Ramos (cell line): ENCODE data around the gene FOXRED1.

ENCODE experiments used
- in situ Hi-C: fragments of 300-500 bp; cut with MboI; formaldehyde crosslinking; loops from one replicate; pipeline ENCODE4 v1.14.3; 2022; ENCODE audit warnings: low sequenced_read_pairs; ENCODE audit not compliant: unreplicated experiment

Gene FOXRED1

GRCh38 chr11:126310200-126310991, 41.4 kb downstream of the FOXRED1 start:
- in situ Hi-C loops, result no loop called here

DNA sequence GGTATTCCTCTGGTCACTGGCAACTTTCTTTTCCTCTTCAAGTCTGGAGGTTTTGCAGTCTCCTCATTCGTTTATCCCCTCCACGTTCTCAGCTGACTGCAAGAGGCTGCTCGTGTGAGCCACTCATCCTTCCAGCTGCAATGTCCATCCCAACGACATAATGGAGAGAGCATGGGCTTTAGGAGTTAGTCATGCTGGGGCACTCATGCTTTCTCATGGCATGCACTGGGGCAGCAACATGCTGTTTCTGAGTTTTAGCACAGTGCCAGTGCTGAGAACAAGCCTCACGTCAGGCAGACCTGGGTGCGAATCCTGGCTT, 42.0 kb downstream of the FOXRED1 start:
- in situ Hi-C loops, result no loop called here

DNA sequence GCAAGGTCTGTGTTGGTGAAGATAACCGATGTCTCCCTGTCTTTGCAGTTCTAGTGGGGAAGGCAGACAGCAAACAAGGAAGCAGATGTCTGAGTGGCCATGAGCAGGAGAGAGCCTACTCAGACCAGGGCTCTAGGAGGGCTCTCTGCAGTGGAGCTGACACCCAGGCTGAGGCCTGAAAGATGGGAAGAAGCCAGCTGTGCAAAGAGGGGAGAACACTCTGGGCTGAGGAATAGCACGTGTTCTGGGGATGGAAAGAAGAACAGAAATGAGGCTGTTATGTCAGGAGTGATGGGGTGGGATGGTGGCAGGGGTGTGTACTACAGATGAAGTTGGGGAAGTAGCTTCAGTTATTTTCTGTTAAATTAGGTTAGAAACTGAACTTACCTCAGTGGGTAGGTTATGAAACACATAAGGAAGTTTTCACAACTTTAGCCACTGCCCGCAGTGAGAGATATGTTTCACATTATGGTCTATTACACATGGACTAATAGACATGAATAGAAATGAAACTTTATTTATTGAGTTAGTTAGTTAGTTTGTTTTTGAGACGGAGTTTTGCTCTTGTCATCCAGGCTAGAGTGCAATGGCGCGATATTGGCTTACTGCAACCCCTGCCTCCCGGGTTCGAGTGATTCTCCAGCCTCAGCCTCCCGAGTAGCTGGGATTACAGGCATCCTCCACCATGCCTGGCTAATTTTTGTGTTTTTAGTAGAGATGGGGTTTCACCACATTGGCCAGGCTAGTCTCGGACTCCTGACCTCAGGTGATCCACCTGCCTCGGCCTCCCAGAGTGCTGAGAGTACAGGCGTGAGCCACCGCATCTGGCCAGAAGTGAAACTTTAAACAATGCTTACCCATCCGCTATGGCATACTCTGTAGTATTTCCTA, 42.7 kb downstream of the FOXRED1 start:
- in situ Hi-C loops, result no loop called here

GRCh38 chr11:126312961-126313360, 44.0 kb downstream of the FOXRED1 start:
- in situ Hi-C loops, result no loop called here

GRCh38 chr11:126313826-126314225, 44.9 kb downstream of the FOXRED1 start:
- in situ Hi-C loops, result no loop called here

DNA sequence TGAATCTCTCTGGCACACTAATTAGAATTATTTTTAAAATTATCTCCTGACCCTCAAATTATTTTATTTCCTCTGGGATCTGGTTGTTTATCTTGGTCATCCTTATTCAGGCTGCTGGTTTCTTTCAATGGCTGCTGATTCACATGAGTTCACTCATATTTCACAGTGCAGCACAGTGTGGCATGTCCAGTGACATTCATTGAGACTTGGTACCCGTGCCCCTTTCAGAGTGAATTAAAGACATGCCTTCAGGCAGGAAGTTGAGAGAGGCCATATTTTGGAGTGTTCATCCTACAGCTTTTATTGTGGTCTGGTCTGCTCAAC, 48.4 kb downstream of the FOXRED1 start:
- in situ Hi-C loops, result no loop called here

GRCh38 chr11:126317756-126318573, 49.0 kb downstream of the FOXRED1 start:
- in situ Hi-C loops, result no loop called here

- in situ Hi-C loops, result no loop called here
These were observed 49.8 kb downstream of the FOXRED1 start for GRCh38 chr11:126318574-126319373.

DNA sequence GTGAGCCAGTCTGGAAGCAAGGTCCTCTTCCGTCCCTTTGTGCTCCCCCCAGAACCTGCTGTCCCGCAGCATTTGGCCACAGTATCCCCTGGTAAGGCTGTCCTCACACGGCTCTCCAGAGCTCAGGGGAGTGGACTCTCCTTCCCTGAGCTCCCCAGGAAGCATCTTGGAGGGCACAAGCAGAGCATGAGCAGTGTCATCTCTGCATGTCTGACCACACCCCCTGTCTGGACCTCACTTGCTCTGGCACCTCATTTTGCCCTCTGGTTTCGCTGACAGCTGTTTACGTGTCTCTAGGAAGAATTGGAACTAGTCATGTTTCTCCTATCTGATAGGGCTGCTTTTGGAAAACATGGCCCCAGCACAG, 50.4 kb downstream of the FOXRED1 start:
- in situ Hi-C loops, result no loop called here

GRCh38 chr11:126322996-126323395, 54.0 kb downstream of the FOXRED1 start:
- in situ Hi-C loops, result no loop called here

- in situ Hi-C loops, result no loop called here
These were observed 58.5 kb downstream of the FOXRED1 start for GRCh38 chr11:126327281-126328000.
